OCI-M2 (cell line): Measurements from ENCODE around the gene AK3.
"Not testable (repeated sequence)": the region's sequence is repeated elsewhere in the genome, so short reads cannot be mapped to it uniquely, and the experiment has no call there.

Experiments used
- DNase-seq: peaks from one replicate; lab custom pipeline; 2025; ENCODE audit not compliant: unreplicated experiment; lab: John Stamatoyannopoulos, UW

The AK3 gene

GRCh38 chr9:4740638-4741364 lies at the start of gene AK3:
TSS of gene AK3 (minus strand) at chr9:4741202. CDS start at chr9:4741087, 115 bp downstream.
- no peak for DNase-seq

- no peak for DNase-seq
Observed at GRCh38 chr9:4788703-4789102, 47.7 kb upstream of the AK3 start.

- no peak for DNase-seq
Observed at GRCh38 chr9:4787876-4788275, 46.9 kb upstream of the AK3 start.

GRCh38 chr9:4786599-4786998 lies 45.6 kb upstream of the AK3 start:
- DNase-seq, result no peak

GRCh38 chr9:4784403-4784802 lies 43.4 kb upstream of the AK3 start:
- DNase-seq, result no peak

GRCh38 chr9:4783191-4783590 lies 42.2 kb upstream of the AK3 start:
- not testable (repeated sequence) for DNase-seq

GRCh38 chr9:4781408-4781807 lies 40.4 kb upstream of the AK3 start:
- no peak for DNase-seq

GRCh38 chr9:4780651-4781050 lies 39.6 kb upstream of the AK3 start:
- no peak for DNase-seq

- DNase-seq, result not testable (repeated sequence)
Observed at GRCh38 chr9:4774958-4775357, 34.0 kb upstream of the AK3 start.

GRCh38 chr9:4774209-4774608 lies 33.2 kb upstream of the AK3 start:
- no peak for DNase-seq

- DNase-seq, result no peak
Observed at GRCh38 chr9:4771788-4772187, 30.8 kb upstream of the AK3 start.

GRCh38 chr9:4769321-4770080 lies 28.5 kb upstream of the AK3 start:
- no peak for DNase-seq

- DNase-seq, result no peak
Observed at GRCh38 chr9:4768681-4769080, 27.7 kb upstream of the AK3 start.

- DNase-seq, result no peak
Observed at GRCh38 chr9:4764033-4764432, 23.0 kb upstream of the AK3 start.

- DNase-seq, result no peak
Observed at GRCh38 chr9:4762886-4763541, 22.0 kb upstream of the AK3 start.

- no peak for DNase-seq
Observed at GRCh38 chr9:4762108-4762885, 21.3 kb upstream of the AK3 start.

GRCh38 chr9:4760122-4760521 lies 19.1 kb upstream of the AK3 start:
- no peak for DNase-seq

GRCh38 chr9:4756420-4756819 lies 15.4 kb upstream of the AK3 start:
- DNase-seq, result no peak

GRCh38 chr9:4755026-4755609 lies 14.1 kb upstream of the AK3 start:
- DNase-seq, result no peak

- not testable (repeated sequence) for DNase-seq
Observed at GRCh38 chr9:4754530-4754929, 13.5 kb upstream of the AK3 start.
